ENCODE results near the gene CAB39L. TPM values are rescaled to one million over a fixed set of nuclear protein-coding genes. Genes with fewer than 3 reads are reported as not detected.

CAB39L gene
- total RNA-seq, 1 donor from 2014 or later = 18.3 TPM

GRCh38 chr13:49395451-49395865 lies 48.4 kb downstream of the CAB39L start:
- H3K27me3 ChIP-seq (ENCODE audit: control insufficient read depth, insufficient read depth, low read length) = no peaks in the 10 kb centered on the region
- H3K4me3 ChIP-seq (ENCODE audit: low read depth, low read length) = no peak overlapping the region
- no peak for DNase-seq (ENCODE audit: low read depth)
- no peak for TF ChIP-seq CTCF (IDR thresholded peaks at IDR 0.05; ENCODE audit: insufficient read depth, low read length, poor library complexity, severe bottlenecking)
- no peaks in the 10 kb centered on the region for H3K36me3 ChIP-seq (ENCODE audit: control insufficient read depth, insufficient read depth, low read length)

DNA sequence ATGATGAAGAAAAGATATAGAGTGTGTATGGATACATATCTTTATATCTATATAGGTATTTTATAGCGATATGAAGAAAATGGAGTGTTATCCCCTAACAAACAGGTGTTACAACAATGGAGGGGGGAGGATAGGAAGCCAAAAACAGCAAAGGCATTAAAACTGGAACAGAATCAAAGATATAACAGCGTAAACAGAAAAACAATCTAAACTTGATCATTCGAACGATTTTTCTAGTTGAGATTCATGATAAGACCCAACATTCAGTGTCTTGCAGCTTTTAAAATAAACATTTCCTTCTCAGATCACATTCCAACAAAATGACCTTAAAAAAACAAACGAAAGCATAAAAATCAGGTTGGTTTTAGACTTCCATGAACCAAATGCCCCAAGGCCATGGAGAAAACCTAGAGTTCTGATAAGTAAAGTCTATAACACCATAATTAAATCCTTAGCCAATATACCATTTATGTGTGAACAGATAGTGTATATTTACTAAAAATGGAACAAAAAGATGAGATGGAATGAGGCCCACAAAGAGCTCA lies 55.7 kb downstream of the CAB39L start:
- H3K4me3 ChIP-seq (ENCODE audit: low read depth, low read length) = no peak overlapping the region
- DNase-seq (ENCODE audit: low read depth) = no peak
- no peaks in the 10 kb centered on the region for H3K36me3 ChIP-seq (ENCODE audit: control insufficient read depth, insufficient read depth, low read length)
- TF ChIP-seq CTCF (IDR thresholded peaks at IDR 0.05; ENCODE audit: insufficient read depth, low read length, poor library complexity, severe bottlenecking) = no peak
- H3K27me3 ChIP-seq (ENCODE audit: control insufficient read depth, insufficient read depth, low read length) = no peaks in the 10 kb centered on the region

DNA sequence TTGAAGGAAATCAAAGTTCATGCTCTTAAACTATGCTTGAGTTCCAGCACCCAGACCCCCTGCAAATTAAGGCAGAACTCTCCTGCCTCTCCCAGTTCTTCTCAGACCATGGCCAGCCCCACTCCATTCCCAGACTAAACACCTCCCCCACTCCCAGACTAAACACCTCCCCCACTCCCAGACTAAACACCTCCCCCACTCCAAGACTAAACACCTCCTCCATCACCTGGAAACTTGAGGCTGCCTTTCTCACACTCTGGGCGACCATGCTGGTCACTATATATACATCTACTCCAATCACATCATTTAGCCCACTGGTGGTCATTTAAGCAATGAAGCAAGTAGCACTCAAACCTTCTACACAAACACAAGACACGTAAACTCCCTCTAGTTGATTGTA lies 57.2 kb downstream of the CAB39L start:
- no peak for DNase-seq (ENCODE audit: low read depth)
- H3K36me3 ChIP-seq (ENCODE audit: control insufficient read depth, insufficient read depth, low read length) = no peaks in the 10 kb centered on the region
- H3K4me3 ChIP-seq (ENCODE audit: low read depth, low read length) = no peak overlapping the region
- no peaks in the 10 kb centered on the region for H3K27me3 ChIP-seq (ENCODE audit: control insufficient read depth, insufficient read depth, low read length)
- no peak for TF ChIP-seq CTCF (IDR thresholded peaks at IDR 0.05; ENCODE audit: insufficient read depth, low read length, poor library complexity, severe bottlenecking)

DNA sequence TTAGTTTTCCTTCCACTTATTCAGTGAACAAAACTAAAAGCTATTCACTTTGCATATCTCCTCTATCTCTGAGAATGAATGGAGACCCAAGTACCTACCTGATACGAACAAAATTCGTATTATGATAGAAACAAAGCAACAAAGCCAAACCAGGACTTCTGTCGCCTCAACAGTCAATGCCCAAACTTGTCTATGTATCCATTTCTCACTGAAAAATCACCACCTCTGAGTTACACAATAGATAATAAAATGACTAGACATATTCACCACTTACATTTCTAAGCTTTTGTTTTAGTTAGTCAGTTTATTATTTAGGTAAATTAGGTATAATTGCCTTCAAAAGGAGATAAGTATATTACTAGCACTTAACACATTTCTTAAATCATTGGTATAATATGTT lies 67.7 kb downstream of the CAB39L start:
- H3K4me3 ChIP-seq (ENCODE audit: low read depth, low read length) = no peak overlapping the region
- H3K27me3 ChIP-seq (ENCODE audit: control insufficient read depth, insufficient read depth, low read length) = no peaks in the 10 kb centered on the region
- H3K36me3 ChIP-seq (ENCODE audit: control insufficient read depth, insufficient read depth, low read length) = no peaks in the 10 kb centered on the region
- TF ChIP-seq CTCF (IDR thresholded peaks at IDR 0.05; ENCODE audit: insufficient read depth, low read length, poor library complexity, severe bottlenecking) = no peak
- DNase-seq (ENCODE audit: low read depth) = no peak

- Histone ChIP-seq H3K27me3 (ENCODE audit: control insufficient read depth, insufficient read depth, low read length) (no peaks in the 10 kb centered on the region), H3K36me3 (ENCODE audit: control insufficient read depth, insufficient read depth, low read length) (no peaks in the 10 kb centered on the region), H3K4me3 (ENCODE audit: low read depth, low read length) (no peak overlapping the region)
- no peak for TF ChIP-seq CTCF (IDR thresholded peaks at IDR 0.05; ENCODE audit: insufficient read depth, low read length, poor library complexity, severe bottlenecking)
- DNase-seq (ENCODE audit: low read depth) = peak; percentile 76
Observed at GRCh38 chr13:49374585-49375290, 69.1 kb downstream of the CAB39L start.

DNA sequence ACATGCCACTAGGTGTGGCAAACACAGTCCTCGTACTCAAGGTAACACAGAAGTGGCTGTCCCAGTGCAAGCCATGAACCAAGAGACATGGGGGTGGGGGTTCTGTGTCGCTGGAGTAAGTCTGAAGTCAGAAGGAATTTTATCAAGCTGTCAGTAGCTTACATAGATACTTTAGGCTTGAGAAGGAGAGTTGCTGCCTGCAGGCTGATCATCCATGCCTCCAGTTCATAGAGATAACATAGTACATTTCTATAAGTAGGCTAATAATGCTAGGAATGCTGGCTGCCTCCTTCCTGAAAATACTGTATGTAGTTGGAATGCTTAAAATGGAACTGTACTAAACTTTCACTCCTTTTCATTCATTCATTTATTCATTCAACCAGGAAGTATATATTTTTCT lies 70.1 kb downstream of the CAB39L start:
- DNase-seq (ENCODE audit: low read depth) = no peak
- Histone ChIP-seq H3K4me3 (ENCODE audit: low read depth, low read length) (no peak overlapping the region), H3K36me3 (ENCODE audit: control insufficient read depth, insufficient read depth, low read length) (no peaks in the 10 kb centered on the region), H3K27me3 (ENCODE audit: control insufficient read depth, insufficient read depth, low read length) (no peaks in the 10 kb centered on the region)
- TF ChIP-seq CTCF (IDR thresholded peaks at IDR 0.05; ENCODE audit: insufficient read depth, low read length, poor library complexity, severe bottlenecking) = no peak
